GM21360 (cell line): ENCODE data around the gene LAMB2.

ENCODE experiments used
- ATAC-seq: cut with Tn5 transposase; IDR thresholded peaks from one replicate; pipeline ENCODE4 v1.9.1; 2021; ENCODE audit warnings: mild to moderate bottlenecking, moderate library complexity; ENCODE audit not compliant: unreplicated experiment

The LAMB2 gene

GRCh38 chr3:49161808-49162530 lies 29.1 kb upstream of the LAMB2 start:
- no peak for ATAC-seq

DNA sequence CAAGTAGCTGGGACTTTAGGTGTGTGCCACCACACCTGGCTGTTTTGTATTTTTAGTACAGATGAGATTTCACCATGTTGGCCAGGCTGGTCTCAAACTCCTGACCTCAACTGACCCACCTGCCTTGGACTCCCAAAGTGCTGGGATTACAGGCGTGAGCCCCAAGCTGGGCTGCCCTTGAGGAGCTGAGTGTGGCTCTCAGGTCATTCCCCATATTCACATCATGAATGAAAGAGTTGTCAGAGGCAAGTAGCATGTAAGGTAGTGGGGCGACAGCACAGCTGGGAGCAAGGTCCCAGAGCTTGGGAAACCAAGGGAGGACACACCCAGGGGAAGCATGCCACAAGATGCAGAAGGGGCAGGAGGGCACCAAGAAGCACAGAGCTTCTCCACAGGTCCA lies 28.3 kb upstream of the LAMB2 start:
- no peak for ATAC-seq

DNA sequence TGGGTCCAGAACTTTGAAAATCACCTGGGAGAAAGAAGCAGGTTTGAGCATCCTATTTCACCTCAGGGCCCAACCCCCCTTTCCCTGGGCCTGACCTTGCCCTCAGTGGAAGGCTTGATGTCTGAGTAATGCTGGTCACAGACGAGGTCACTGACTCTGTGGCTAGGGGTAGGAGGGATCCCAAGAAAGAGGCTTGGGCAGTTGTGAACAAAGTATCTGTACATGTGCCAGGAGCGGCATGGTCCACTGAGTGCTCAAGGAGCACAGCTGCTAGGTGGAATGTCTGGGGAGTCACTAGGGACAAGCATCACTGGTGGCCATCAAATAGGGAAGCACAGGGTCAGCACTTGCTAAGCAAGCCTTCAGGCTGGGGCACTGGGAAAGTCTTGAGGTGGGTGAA lies 25.9 kb upstream of the LAMB2 start:
- no peak for ATAC-seq

DNA sequence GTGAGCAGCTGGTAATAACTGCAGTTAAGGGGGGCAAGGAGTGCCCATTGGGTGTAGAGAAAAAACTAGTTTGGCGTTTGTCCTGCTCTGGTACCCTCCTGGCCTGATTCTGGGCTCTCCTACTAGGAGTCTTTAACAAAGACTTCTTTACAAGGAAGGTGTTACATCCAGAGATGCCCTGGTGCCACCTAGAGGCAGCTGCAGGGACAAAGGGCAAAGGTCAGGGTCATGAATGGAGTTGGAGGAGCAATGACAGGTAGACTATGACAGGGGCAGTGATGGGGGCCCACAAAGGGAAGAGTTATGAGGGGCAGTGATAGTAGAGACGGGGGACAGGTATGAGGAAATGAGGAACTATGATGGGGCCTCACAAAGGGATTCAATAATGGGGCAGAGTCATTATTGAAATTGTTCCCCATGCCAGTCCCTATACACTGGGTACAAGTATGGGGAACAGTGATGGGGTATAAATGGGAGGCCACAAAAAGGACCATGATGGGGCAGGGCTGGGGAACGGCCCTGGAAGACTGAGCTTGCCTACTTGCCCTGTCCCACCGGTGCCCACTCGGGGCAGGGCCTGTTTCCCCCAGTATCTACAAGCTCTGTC lies 25.4 kb upstream of the LAMB2 start:
- ATAC-seq: no peak

- ATAC-seq: no peak
These were observed 24.4 kb upstream of the LAMB2 start for GRCh38 chr3:49157289-49157688.

DNA sequence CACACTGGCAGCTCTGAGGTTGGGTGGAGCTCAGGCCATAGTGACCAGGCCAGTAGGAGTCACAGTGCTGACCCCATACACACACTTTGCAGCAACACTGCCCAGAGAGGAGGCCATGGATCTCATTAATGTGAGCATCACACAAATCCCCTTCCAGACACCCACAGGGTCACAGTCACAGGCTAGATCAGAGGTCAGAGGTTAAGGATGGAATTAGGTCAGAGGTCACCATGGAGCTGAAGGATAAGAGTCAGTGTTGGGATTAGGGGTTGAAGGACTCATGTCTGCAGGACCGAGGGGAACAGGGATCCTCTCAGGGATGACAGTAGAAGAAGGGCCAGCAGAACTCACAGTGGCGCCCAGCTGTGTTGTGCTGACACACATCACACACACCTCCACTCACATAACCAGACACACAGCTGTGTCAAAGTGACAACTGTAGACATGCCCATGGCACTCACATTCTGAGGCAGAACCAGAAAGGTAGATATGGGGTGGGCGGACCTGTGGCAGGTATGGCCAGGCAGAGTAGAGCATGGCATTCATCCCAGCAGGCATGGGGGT lies 20.6 kb upstream of the LAMB2 start:
- no peak for ATAC-seq

GRCh38 chr3:49151610-49152009 lies 18.8 kb upstream of the LAMB2 start:
- ATAC-seq: no peak

DNA sequence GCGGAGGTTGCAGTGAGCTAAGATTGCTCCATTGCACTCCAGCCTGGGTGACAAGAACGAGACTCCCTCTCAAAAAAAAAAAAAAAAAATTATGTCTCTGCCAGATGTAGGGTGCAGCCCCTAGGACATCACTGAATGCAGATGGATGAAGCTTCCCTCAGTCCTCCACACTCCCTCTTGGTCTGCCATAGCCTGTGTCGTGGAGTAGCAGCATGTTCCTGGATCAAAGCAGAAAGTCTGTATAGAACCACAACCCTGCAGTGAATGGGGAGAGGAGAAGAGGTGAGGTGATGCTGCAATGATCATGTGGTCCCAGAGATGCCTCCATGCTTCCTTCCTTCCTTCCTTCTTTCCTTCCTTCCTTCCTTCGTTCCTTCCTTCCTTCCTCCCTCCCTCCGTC lies 15.3 kb upstream of the LAMB2 start:
- no peak for ATAC-seq

GRCh38 chr3:49140080-49140479 lies 7.2 kb upstream of the LAMB2 start:
- ATAC-seq: no peak

- ATAC-seq: no peak
These were observed 2.6 kb upstream of the LAMB2 start for GRCh38 chr3:49135499-49135898.

GRCh38 chr3:49134471-49135265 lies 1.8 kb upstream of the LAMB2 start:
- ATAC-seq: no peak

- no peak for ATAC-seq
These were observed 539 bp upstream of the LAMB2 start for GRCh38 chr3:49133226-49133951.

- no peak for ATAC-seq
These were observed 795 bp downstream of the LAMB2 start for GRCh38 chr3:49132073-49132436.

DNA sequence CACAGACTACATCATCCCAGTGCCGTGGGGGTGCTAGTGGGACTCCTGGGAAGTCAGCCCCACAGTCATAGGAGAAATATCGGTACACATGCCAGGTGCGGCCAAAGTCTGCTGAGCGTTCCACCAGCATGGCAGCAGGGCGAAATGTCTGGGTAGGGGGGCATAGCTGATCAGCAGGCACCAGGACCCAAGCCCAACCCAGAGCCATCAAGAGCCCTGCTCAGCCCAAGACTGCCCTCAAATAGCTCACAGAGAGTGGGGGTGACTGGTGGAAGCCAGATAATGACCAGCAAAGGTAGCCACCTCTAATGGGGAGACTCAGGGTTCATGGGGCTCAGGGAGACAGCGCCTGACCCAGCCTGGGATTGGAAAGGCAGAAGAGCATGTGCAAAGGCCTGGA lies 1.3 kb downstream of the LAMB2 start:
- ATAC-seq: no peak

DNA sequence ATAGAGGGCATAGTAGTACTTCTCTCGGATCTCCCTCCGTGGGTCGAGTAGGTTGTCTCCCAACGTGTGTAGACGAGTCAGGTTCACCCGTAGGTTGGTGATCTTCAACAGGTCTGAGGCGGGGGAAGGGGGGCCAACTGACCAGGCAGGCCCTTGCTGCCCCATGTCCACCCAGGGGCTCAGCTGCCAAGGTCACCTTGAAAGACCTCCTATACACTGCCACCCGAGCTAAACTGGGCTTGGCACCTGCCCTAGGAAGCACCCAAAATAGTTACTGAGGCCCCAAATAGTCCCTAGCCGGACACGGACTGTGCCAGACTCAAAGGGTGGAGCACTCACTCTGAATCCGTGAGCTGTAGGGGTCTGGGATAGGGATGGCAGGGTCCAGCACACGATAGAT lies 1.8 kb downstream of the LAMB2 start:
- no peak for ATAC-seq

DNA sequence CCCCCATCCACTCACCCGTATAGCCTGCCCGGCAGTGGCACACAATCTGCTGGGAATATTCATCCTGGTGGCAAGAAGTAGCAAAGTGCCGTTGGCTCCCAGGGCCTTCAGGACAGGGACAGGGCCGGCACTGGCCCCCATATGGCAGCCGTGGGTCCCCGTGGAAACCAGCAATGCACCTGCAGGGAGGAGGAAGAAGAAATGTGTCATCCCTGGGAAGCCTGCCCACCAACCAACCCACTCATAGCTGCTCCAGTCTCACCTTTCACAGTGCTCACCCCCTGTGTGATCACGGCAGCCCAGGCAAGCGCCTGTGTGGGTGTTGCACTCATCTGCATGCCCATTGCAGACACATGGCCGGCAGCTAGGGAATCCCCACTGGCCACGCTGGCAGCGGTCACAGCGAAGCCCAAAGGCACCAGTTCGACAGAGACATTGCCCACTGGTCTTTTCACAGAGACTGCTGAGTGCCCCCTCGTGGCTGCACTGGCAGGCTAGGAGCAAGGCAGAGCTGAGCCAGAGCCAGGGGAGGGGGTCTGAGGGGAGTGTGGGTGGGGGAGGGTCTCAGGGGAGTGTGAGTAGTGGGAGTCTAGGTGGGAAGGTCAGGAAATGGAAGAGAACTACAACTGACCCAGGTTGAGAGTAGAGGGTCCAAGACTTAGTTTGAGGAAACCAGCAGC lies 7.7 kb downstream of the LAMB2 start:
- ATAC-seq: no peak

GRCh38 chr3:49124203-49124602 lies 8.6 kb downstream of the LAMB2 start:
- ATAC-seq: no peak

- ATAC-seq: no peak
These were observed 9.2 kb downstream of the LAMB2 start for GRCh38 chr3:49123687-49124086.

- ATAC-seq: no peak
These were observed 9.8 kb downstream of the LAMB2 start for GRCh38 chr3:49122886-49123545.

DNA sequence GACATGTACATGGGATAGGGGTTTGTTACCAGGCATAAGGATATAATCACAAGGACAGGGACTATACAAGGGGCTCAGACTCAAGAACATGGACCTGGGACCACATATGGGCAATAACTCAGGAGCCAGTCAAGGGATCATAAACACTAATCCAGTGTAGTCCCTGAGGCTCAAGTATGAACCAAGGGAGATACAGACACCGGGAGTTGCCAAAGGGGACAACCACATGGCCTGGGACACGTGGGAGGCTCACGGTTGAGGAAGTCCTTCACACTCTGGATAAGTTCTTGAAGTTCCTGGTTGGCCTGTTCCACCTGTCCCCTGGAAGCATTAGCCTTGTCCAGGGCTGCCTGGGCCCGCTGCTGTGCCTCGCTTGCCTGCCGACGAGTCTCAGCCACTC lies 10.4 kb downstream of the LAMB2 start:
- no peak for ATAC-seq
